ENCODE results near the gene BPGM.

GRCh38 chr7:134718211-134718875 lies 71.7 kb downstream of the BPGM start:
- TF ChIP-seq CTCF (IDR thresholded peaks at IDR 0.05; ENCODE audit: low read length): no peak
- TF ChIP-seq EZH2 (IDR thresholded peaks at IDR 0.05; ENCODE audit: borderline replicate concordance, low read length): no peak
